ENCODE data around the gene CCDC138.

The CCDC138 gene

GRCh38 chr2:108918941-108919341 is 132.4 kb downstream of the CCDC138 start:
- TF ChIP-seq CTCF (IDR thresholded peaks at IDR 0.05), result no peak

DNA sequence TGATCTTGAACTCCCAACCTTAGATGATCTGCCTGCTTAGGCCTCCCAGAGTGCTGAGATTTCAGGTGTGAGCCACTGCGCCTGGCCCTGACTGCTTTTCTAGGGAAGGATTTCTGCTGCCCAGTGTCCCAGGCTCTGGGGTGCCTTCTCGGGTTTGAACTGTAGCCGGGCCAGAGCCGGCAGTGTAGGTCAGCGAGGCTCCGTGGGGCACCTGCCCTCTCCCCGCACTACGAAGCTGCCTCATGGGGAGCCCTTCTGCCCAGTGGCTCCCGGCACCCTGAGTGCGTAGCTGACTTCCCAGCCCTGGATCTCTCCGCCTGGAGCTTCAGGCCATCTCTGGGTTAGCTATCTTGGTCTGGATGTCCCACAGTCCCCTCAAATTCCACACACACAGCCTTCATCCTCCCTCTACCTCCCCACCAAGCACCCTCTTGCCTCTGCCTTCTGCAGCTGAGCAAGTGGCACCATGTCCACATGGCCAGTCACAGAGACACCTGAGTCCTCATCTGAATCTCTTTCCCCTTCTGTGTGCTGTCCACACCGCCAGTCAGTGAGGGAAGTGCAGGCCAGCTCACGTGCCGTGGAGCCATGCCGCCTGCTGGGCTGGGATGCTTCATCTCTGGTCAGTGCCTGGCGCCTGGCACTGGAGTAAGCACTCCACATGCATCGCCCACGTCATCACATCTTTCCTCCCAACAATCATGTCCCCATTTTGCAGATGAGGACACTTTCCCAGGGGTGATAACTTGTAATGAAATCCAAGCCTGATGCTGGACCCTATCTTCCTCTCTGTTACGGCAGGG is 133.2 kb downstream of the CCDC138 start:
- TF ChIP-seq CTCF (IDR thresholded peaks at IDR 0.05), result no peak

- no peak for TF ChIP-seq CTCF (IDR thresholded peaks at IDR 0.05)
Observed at GRCh38 chr2:108920686-108921085, 134.1 kb downstream of the CCDC138 start.

DNA sequence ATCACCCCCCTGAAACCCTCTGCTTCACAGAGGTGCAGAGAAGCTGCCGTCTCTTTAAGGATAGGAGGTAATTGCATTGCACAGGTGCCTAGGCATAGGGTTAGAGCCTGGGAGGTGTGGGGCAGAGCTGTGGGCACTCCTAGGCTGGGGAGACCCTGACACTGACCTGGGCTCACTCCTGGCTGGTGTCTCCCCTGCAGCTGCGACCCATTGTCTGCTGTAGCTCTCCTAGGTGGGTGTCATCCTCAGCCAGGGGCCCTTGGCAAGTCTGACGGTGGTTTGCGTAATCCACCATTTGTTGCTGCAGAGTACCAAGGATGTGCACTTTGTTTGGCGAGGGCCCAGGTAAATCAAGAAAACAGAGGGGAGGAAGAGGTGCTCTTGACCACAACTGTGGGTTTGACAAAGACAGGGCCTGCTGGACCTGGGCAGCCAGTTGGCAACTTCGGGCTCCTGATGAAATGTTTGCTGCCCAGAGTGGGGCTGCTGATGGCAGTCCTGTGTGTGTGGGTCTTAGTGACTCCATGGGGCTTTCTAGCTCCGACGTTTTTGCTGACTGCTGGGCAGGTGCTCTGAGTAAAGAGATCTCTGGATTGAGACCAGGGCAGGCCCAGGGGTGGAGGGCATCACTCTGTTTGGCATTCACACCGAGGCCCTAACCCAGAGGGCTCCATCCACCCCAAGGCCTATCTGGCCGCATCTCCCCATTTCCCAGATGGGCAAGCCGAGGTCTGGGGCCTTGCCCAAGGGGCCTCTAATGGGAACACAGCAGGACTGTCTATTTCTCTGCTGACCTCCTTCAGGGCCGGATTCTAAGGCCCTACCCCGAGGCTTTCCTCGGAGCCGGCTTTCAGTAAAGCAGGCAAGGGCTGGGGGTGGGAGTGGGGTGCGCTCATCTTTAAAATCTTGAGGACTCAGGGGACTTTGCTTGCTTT is 134.8 kb downstream of the CCDC138 start:
- TF ChIP-seq CTCF (IDR thresholded peaks at IDR 0.05), result no peak

- TF ChIP-seq CTCF (IDR thresholded peaks at IDR 0.05), result no peak
Observed at GRCh38 chr2:108922141-108922915, 135.8 kb downstream of the CCDC138 start.

- no peak for TF ChIP-seq CTCF (IDR thresholded peaks at IDR 0.05)
Observed at GRCh38 chr2:108923019-108923700, 136.6 kb downstream of the CCDC138 start.

Measured in LNCAP (cell line).